GM18507 (cell line): ENCODE measurements around the gene PRKAR1B.

ENCODE experiments used
- DNase-seq: peaks from one replicate; pipeline ENCODE4 v3.0.0; 2011; ENCODE audit warnings: low read depth; ENCODE audit not compliant: insufficient read length; ENCODE audit errors: extremely low spot score
- FAIRE-seq: peaks from 2 replicates; lab custom pipeline; 2011; peaks lifted over from hg19 to GRCh38; lab: Jason Lieb, UNC

The PRKAR1B gene

DNA sequence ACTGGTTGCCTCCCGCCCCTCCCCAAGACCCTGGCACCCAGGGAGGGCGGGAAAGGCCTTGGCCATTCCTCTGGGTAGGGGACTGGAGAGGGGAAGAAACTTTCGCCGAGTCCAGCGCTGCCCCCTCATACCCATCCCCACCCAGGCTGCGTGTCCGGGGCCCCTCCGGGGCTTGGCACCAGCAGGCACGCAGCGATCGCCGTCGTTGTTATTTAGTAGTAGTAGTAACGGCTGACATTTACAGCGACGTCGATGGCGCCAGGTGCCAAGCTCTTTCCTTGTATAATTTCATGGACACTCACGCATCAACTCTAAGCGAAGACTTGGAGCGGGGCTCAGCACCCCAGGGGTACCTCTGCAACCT is 204.1 kb downstream of the PRKAR1B start:
- no peak for DNase-seq
- no peak for FAIRE-seq

DNA sequence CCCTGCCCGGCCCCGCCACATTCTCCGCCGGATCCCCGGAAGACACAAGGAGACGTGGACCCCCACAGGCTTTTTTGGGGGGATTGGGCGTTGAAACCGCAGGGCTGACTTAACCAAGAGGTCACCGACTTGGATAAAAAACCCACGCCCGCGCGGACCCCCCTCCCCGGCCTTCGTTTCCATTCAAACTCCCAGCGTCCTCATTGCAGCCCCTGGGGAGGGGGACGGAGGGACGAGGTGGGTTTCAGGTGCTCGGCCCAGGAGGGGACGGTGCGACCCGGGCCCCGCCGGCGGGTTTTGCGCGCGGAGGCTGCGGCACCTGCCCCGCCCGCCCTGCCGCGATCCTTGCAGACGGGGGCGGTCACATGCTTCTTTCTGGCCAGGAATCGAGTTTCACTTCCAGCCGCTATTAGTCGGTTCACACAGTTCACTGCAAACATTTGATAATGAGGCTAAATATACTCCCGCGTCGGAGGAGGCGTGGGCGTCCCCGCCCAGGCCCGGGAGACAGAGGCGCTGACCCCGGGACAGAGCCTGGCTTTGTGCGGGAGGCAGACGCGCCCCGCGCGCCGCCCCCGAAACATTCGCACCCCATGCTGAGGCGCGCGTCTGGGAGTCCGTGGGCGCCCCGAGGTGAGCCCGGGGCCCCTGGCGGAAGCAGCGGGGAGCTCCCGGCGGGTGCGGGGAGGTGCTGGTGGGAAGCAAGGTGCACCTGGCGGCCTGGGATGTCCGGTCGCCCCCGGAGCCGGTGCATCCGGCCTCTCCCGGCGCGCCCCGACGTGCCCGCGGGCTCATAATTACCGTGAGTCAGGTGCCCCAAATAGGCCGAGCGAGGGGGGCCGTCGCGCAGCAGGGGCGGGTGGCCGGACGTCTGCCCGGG is 204.8 kb downstream of the PRKAR1B start:
- DNase-seq (no peak), FAIRE-seq (peak; percentile 44)

DNA sequence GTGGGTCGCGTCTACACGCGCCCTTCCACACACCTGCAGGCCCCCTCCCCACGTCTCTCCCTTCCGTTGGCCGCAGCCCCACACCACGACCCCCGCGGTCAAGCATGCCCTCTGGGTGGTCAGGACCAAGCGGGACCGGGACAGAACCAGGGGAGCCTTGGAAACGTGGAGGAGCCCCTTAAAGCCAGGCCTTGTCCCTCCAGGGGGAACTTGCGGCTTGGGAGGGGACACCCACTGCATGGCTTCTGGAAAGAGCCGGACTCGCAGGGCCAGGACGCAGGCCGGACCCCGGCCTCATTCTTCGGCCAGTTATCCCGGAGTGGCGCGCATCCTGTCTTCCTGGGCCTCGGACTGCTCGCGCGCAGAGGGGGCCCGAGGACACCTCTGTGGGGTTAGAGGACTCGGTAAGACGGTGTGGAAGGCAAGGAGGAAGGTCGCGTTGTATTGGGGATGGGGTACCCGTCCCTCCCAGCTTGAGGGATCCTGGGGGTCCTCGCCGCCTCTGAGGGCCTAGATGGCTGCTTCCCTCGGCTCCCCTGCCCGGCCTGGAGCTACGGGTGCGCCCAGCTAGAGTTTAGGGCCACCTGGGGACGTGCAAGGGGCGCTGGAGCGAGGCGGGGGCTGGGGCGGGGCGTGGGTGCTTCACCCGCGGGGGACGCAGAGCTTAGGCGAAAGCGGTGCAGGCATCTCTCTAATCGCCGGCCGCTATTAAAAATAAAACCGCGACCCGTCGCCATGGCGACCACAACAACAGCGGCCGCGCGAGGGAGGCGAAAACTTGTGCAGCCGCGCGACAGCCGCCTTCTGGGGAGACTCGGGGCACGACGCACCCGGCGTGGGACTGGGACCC is 205.6 kb downstream of the PRKAR1B start:
- no peak for DNase-seq
- FAIRE-seq = no peak

DNA sequence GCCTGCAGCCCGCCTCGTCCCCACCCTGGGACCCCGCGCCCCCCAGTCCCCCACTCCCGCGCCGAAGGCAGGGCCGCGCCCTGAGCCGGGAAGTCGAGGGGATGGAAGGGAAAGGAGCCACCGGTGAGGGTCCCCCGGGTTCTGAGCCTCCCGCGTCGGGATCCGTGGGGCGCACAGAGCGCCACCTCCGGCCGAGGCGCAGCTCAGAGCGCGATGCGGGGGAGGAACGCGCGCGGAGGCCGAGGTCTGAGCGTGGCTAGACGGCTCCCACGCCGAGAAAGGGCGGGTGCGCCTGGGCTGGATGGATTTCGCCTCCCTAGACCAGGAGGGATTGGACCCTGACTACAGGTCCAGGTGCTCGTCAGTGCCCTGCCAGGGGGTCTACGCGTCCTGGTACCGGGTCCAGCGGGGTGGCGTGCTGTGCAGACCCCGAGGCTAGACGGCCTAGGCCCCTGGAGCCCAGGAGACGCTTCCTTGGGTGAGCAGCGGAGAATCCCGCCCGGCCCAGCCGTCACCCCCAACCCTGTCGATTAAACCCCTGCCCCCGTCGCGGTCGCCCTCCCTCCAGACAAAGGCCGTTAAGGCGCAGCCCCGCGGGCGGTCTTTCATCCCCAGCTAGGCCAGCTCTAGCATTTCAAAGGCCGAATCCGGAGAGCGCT is 206.4 kb downstream of the PRKAR1B start:
- no peak for FAIRE-seq
- no peak for DNase-seq

DNA sequence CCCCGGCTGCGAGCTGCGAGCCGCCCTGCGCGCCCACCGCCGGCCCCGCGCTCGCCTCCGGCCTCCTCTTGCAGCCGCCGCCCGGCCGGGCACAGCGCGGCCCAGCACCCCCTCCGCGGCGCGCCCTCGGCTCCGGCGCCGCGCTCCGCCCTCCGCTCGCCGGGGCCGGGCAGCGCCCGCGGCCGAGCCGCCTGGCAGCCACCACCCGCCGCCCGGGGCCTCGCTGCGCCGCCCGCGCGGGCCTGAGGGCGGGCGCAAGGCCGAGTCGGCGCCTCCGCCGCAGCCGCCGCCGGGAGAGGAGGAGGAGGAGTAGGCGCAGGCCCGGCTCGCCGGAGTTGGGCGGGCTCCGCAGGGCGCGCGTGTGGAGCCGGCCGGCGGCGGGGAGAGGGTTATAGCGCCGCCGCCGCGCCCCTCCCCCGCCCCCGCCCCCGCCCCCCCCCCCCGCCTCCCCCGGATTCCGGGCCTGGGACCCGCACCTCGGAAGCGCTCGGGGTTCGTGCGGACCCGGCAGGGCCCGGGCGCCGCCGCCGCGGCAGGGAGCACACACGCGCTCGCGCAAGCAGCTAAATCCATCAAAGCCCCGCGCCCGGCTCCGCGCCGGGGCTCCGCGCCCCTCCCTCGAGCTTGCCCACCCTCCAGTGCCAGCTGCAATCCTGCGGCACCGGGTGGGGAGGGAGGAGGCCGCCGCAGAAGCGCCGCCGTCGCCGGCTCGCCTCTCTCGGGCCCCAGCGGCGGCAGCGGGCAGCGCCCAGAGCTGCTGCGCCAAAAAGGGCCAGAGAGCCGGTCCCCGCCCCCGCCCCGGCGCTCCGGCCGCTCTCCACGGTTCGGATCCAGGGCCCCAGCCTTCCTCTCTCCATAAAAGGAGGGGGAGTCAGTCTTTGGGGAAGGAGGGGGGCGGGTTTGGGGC is 207.3 kb downstream of the PRKAR1B start, which contains the start of gene PDGFA:
Gene PDGFA (minus strand): TSS at position 363 of the 907 bp plus-strand sequence. CDS start 845 bp downstream, outside the sequence.
- DNase-seq (no peak), FAIRE-seq (no peak)

DNA sequence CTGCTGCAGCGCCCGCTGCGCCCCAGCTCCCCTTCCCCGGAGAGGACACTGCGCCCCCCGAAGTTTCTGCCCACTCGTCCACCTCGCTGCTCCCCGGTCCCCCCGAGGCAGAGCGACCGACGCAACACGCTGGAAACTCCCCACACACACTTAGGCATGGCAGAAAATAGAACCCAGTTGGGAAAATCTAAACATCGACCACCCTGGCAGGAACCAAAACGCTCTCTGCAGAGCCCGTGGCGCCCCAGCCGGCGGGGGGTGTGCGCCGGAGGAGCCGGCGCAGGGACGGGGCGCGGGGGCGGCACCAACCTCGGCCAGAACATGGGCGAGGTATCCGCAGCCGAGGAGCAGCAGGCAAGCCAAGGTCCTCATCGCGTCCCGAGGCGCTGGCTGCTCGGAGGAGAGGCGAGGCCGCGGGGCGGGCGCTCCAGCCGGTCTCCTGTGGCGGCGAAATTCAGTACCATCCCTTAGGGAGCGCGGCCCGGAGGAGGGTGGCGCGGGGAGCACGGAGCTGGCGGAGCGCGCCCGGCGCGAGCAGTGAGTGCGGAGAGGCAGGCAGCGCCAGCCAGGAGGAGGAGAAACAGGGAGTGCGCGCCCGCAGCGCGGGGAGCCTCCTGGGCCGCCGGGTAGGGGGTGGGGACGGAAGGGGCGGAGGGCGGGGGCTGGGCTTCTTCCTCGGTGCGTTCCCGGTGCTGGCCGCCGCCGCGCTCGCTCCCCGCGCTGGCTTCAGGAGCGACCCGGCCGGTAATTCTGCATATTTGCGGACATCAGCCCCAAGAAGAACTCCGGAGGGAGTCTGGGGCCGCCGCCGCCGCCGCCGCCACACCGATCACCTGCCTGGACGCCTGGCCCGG is 208.2 kb downstream of the PRKAR1B start:
- DNase-seq = no peak
- FAIRE-seq = no peak

DNA sequence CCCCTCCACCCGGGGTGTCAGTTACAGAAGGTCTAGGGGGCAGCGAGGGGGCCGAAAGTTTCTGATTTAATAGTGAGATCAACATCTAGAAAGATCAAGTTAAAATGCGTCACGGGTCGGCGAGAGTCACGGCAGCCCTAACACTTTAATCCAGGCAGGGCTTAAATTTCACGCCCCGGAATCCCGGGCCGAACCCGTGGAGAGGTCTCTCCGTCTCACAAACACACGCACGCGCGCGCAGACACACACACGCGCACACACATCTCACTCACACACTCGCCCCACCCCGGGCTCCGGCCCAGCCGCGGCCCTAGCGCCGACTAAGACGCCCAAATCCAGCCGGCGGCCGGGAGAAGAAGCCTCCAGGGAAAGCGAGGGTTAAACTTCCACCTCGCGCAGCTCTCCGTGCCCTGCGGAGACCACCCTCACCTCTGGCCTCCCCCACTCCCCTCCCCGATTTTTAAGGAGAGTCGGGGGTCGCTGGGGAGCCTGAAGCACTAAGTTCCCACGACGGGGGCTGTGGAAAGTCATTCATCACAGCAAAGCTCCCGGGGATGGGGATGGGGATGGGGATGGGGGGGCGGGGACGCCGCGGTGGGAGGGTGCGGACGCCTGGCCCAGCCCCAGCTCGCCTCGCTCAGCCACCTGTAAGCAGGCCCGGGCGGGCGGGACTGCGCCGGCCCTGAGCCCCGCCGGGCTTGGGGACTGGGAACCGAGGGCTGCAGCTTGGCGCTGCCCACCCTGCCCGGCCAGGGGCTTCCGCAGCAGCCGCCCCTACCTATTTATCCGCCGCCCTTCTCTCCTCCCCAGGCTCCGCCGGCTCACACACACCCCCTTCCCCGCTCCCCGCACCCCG is 209.1 kb downstream of the PRKAR1B start:
- DNase-seq (no peak), FAIRE-seq (no peak)

DNA sequence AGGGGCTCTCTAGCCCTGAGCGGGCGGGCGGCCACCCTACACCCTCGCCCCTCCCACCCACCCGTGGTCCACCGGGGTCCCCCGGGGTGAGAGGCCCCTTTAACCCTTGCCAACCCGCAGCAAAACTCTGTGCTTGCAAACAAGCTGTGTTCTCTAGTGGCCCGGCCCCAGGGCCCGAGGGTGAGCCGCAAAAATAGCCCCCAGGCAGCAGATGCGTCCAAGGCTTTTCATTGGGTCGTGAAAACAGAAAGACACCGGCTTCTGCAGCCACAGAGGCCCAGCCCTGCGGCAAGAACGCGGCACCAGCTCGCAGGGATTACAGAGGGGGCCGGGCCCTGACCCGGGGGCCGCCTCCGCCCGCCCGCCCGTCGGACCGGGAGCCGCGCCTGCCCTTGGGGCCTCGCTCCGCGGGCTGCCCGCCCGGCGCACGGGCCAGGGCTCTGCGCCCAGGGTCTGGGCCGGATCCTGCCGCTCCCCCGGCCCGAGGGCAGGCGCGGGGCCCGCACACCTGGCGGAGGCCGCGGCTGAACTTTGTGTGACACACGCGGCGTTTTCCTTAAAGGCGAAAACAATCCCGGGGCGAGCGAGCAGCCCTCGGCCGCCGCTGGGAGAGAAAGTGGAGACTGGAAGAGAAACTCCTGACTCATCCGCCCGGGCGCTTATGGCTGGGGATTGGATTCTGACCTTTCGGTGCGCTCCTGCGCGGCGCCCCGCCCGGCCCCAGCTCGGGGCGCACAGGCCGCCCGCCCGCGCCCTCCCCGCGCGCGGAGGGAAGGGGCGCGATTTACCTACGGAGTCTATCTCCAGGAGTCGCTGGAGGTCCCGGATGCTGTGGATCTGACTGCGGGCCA is 210.2 kb downstream of the PRKAR1B start:
- DNase-seq (no peak), FAIRE-seq (no peak)

DNA sequence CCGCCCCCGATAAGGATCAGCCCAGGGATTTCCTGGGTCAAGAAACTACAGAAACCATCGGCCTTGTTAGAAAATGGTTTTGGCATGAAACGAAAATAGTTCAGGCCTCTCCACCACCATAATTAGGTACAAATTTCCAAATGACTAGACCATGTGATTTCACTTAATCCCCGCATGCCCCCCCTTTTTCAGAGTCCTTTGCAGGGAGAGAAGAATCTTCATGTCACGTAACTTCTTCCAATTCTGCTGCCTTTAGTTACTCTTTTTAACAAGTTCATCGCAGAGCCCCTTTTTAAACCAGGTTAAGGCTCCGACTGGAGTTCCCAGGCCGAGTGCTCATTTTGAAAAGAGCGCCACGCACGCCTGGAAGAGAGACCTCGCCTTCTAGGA is 210.9 kb downstream of the PRKAR1B start:
- no peak for DNase-seq
- no peak for FAIRE-seq

DNA sequence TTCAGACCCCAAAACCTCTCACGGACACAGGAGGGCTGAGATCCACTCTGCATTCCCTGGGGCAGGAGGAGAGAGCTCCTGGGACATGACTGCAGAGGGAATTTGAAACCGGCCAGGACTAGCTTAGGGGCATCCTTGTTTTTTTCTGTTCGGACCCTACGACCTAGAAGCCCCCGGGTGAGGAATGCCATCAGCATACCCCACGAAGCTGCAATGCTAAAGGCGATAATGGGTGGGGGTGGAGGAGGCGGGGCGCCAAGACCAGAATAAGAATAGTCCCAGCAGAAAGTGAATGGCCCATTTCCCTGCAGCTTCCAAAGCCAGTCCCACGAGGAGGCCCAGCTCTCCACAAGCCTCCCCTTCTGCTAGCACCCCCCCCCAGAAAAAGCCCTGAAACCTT is 211.5 kb downstream of the PRKAR1B start:
- FAIRE-seq = no peak
- no peak for DNase-seq

DNA sequence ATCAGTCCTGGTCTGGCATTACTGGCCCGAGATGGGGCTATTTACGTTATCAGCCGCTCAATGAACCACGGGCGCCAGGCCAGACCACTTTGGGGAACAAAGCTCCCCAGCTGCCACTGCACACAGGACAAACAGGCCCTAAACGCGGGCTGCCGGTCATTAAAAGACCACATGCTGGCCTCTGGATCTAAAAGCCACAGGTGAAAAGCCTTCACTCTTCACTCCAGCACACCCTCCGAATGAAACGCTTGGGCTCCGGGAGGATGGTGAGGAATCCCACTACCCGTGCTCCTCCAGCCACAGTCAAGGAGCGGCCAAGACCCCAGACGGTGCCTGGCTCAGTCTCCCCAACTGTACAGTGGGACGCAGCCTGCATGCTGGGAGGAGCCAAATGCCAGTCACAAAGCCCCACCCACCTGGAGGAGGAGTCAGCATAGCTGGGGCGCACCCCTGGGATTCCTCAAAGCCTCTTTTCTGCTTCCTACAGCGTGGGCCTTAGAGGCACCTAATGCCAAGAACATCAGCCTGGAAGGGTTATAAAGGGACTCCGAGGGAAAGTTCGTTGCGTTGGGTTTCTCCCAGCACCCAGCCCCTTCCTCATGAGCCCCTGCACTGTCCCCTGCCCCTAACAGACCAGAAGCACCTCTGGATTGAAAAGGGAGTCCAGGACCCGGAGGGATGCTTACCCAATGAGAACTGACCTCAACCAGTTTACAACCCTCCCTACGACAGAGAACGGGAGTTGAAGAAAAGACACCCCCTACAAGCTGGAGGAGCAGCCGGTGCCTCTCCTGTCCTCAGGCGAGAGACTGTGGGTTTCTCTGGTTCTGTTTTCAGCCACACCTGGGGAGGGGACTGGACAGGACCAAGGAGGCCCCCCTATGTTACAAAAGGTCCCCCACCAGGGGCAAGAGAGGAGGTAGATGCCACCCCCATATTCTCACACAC is 212.2 kb downstream of the PRKAR1B start:
- FAIRE-seq (no peak), DNase-seq (no peak)

DNA sequence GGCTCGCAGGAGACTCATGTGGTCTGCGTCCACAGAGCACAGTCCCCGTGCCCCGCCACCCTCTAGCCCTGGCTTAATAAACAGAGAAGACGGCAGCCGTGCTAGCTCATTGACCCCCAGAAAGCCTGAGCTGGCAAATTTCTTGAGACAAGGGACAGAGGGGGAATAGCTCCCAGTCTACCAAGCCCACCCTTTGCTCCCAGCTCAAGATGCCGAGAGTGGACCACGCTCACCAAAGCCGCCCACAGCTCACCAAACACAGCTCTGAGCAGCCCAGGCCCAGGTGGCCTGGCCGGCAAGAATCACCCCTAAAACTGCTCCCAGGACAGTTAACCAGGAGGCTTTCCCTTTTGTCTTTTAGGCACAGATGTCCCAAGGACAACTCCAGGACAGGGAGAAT is 212.8 kb downstream of the PRKAR1B start:
- FAIRE-seq = no peak

DNA sequence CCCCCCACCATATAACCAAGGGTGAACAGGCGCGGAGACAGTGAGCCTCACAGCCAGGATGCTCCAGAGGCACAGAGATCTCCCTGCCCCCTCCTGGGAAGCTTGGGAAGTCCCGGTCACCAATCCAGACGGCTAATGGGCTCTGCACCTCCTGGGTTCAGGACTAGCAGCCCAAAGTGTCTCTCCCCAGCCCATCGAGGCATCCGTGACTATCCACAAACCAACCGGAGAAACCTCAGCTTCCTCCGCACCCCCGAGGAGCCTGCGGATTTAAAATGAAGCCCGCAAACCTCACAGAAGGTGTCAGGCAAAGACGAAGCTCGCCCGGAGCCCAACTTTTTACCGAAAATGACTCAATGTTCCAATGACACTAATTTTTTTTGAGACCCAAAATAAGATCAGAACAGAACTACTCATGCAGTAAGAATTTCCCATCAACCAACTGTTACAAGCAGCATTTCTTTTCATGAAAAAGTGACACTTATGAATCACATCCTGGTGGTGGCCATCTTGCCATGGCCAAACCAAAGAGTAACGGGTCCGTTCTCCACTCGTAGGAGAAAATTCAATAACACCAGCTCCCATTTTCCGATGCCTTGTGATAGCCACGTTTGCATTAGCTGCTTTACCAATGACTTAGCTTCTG is 213.4 kb downstream of the PRKAR1B start:
- DNase-seq (no peak), FAIRE-seq (no peak)

More for the DNA sequence above, 212.8 kb downstream of the PRKAR1B start:
- DNase-seq = no peak

DNA sequence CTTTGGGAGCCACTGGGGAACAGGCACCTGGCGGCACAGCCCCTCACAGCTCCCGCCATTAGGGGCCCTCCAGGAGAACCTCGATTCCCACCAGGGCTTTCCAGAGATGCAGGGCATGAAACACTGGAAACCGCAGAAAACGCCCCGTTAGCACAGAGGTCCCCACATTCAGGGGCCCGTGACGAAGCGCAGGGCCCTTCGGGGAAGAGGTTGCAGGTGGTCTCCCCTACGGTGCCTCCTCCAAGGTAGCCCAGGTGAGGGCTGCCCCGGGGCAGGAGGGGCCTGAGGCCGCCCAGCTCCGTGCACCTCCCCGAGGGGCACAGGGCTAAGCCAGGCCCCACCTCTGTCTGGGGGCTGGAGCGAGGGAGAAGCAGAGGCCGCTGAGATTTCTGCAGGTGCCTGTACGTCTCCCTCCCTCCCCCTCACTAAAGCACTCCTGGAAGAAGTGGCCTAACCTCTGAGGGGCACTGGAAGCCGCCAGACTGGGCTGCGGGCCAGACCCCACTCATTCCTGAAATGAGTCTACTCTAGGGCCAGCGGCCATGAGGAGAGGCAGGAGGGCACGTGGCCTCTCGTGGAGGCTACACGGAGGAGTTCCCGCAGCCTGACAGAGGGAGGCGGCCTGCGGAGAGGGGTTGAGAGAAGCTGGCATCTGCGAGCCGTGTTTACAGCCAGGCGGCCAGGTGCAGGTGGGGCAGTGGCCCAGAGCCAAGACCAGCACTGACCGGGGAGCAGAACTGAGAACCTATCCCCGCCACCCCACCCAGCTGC is 214.4 kb downstream of the PRKAR1B start:
- DNase-seq = no peak

More for the DNA sequence above, 214.4 kb downstream of the PRKAR1B start:
- FAIRE-seq = no peak
